Measurements from ENCODE around the gene ABCB11.

Gene ABCB11

DNA sequence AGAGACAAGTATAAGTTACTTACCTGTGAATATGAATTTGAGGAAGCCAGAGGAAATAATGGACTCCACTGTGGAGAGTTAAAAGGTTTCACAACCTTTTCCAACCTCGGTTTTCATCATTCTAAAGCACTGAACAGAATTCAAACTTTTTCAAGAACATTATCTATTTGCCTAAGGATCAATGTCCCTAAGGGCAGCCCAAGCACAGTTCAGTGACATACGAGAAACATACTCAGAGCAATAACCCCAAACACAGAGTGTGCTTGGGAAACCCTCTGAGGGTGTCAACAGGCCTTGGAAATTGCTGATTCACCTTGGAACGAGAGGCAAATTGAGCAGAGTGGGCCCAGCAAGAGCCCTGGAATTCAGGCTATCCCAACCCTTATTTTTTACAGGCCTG is at the start of gene ABCB11:
Gene ABCB11, minus strand, starts transcription at position 123 of the 400 bp plus-strand sequence. CDS start 13,199 bp downstream, outside the sequence.
- Histone ChIP-seq H3K9me3 (ENCODE audit: control insufficient read depth in 2 of 2, low read length in 2 of 2) (no peaks in the 10 kb centered on the region), H3K9ac (ENCODE audit: low read depth in 1 of 2, low read length in 2 of 2) (no peak within 1 kb of the TSS), H3K4me3 (ENCODE audit: low read length in 2 of 2) (no peak within 1 kb of the TSS), H3K36me3 (ENCODE audit: control insufficient read depth in 2 of 2, insufficient read depth in 2 of 2, low read length in 2 of 2) (no peaks in the 10 kb centered on the region), H3K4me1 (ENCODE audit: control insufficient read depth in 2 of 2, insufficient read depth in 2 of 2, low read length in 2 of 2) (peaks cover 0 to 10% of the 10 kb centered on the region in 2 donors), H3K27ac (ENCODE audit: low read depth in 2 of 2, low read length in 2 of 2) (no peak within 1 kb of the TSS), H3K27me3 (ENCODE audit: control insufficient read depth in 2 of 2, insufficient read depth in 2 of 2, low read length in 2 of 2) (no peaks in the 10 kb centered on the region)

DNA sequence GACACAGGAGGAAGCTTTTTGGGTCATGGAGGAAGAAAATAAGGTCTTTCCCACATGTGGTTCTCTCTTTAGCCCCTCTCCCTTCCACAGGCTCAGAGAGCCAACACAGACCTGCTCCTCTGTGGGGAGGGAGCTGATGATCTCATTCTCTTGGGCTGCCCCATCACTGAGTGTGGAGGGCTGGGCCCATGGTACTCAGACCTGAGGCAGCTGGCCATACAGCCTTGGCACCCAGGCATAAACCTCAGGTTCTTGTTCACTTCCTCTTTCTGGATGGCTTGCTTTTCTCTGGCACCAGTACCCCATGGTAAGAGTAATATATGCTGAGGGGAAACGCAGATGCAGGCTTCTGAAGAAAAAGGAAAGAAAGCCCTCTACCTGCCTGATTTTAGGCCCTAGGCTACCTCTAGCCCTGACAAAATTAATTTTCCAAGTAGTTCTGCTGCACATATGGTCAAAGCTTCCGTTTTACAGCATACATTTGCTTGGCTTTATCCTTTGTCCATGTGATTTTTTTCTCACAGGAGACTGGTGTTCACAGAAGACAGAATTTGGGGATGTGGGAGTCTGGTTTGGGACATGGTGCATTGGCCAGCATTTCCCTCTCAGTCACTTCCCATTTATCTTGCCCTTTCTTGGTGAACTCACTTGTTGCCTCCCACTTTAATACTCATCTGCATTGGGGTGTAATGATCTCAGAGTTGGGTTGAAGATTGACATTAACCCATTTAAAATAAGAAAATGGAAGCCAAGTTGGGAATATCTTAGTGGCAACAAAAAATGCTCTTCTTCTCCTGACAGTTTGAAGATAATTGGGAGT is 49.3 kb upstream of the ABCB11 start:
- Histone ChIP-seq H3K9me3 (ENCODE audit: control insufficient read depth in 2 of 2, low read length in 2 of 2) (no peaks in the 10 kb centered on the region), H3K4me3 (ENCODE audit: low read length in 2 of 2) (no peak overlapping the region), H3K4me1 (ENCODE audit: control insufficient read depth in 2 of 2, insufficient read depth in 2 of 2, low read length in 2 of 2) (peaks cover 0 to 2% of the 10 kb centered on the region in 2 donors), H3K9ac (ENCODE audit: low read depth in 1 of 2, low read length in 2 of 2) (no peak overlapping the region), H3K36me3 (ENCODE audit: control insufficient read depth in 2 of 2, insufficient read depth in 2 of 2, low read length in 2 of 2) (no peaks in the 10 kb centered on the region), H3K27me3 (ENCODE audit: control insufficient read depth in 2 of 2, insufficient read depth in 2 of 2, low read length in 2 of 2) (no peaks in the 10 kb centered on the region), H3K27ac (ENCODE audit: low read depth in 2 of 2, low read length in 2 of 2) (no peak overlapping the region)

DNA sequence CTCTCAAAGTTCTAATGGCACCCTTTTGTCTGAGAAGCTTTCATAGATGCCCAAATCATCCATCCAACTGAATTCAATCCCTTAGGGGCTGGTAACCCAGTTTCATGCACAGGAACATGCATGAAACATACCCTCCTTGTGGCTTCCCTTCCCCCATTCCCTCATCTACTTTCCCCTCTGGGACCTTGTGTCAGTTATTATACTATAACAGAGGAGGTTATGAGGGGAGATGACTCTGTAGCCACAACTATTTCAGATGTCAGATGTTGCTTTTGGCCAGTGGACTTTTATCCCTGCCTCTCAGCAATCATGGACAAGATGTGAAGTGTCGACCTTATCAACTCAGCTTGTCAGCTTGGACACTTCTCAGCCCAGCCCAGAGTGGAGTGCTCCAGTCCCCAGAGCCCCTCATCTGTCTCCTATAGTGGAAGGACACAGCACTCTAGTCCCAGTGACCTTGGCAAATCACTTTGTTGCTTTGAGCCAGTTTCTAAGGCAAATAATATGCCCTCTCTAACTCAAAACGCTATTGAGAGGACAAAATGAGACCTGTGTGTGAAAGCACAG is 46.6 kb upstream of the ABCB11 start:
- Histone ChIP-seq H3K27ac (ENCODE audit: low read depth in 2 of 2, low read length in 2 of 2) (no peak overlapping the region), H3K4me3 (ENCODE audit: low read length in 2 of 2) (no peak overlapping the region), H3K36me3 (ENCODE audit: control insufficient read depth in 2 of 2, insufficient read depth in 2 of 2, low read length in 2 of 2) (no peaks in the 10 kb centered on the region), H3K9me3 (ENCODE audit: control insufficient read depth in 2 of 2, low read length in 2 of 2) (no peaks in the 10 kb centered on the region), H3K4me1 (ENCODE audit: control insufficient read depth in 2 of 2, insufficient read depth in 2 of 2, low read length in 2 of 2) (peaks cover 2 to 3% of the 10 kb centered on the region in 2 donors), H3K27me3 (ENCODE audit: control insufficient read depth in 2 of 2, insufficient read depth in 2 of 2, low read length in 2 of 2) (no peaks in the 10 kb centered on the region), H3K9ac (ENCODE audit: low read depth in 1 of 2, low read length in 2 of 2) (no peak overlapping the region)

DNA sequence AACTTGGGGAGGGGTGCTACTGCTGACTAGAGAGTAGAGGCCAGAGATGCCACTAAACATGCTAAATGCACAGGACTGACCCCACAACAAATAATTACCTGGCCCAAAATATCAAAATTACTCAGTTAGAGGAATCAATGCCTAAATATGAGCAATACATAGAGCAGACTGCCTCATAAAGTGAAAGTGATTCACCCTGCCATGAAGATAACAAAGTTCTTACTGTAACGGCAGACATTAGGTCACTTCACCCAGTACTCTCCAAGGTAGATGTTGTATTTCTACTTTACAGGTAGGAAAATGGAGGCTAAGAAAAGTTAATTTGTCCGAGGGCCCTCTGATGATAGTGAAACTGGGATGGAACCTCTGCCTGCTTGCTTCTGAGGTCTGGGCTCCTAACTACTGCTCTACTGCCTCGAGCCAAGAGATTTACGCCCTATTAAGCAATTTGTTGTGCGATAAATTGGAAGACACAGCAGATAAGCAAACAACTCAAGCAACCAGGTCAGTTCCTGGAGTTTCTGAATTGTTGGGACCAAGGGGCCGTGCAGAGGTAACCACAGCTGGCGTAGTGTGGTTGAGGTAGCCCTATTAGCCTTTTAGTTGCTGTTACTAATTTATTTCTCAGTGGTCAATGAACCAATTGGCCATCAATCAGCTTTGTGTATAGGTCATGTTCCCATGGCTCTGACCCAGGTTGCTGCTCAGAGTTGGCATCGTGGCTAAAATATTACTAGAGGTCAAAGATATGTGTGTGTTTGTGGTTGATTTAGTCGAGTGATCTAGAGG is 43.0 kb upstream of the ABCB11 start:
- Histone ChIP-seq H3K4me3 (ENCODE audit: low read length in 2 of 2) (no peak overlapping the region), H3K4me1 (ENCODE audit: control insufficient read depth in 2 of 2, insufficient read depth in 2 of 2, low read length in 2 of 2) (peaks cover 0 to 5% of the 10 kb centered on the region in 2 donors), H3K36me3 (ENCODE audit: control insufficient read depth in 2 of 2, insufficient read depth in 2 of 2, low read length in 2 of 2) (no peaks in the 10 kb centered on the region), H3K27ac (ENCODE audit: low read depth in 2 of 2, low read length in 2 of 2) (peak overlapping the region; percentile 26 to 44), H3K9me3 (ENCODE audit: control insufficient read depth in 2 of 2, low read length in 2 of 2) (no peaks in the 10 kb centered on the region), H3K27me3 (ENCODE audit: control insufficient read depth in 2 of 2, insufficient read depth in 2 of 2, low read length in 2 of 2) (no peaks in the 10 kb centered on the region), H3K9ac (ENCODE audit: low read depth in 1 of 2, low read length in 2 of 2) (no peak overlapping the region)

DNA sequence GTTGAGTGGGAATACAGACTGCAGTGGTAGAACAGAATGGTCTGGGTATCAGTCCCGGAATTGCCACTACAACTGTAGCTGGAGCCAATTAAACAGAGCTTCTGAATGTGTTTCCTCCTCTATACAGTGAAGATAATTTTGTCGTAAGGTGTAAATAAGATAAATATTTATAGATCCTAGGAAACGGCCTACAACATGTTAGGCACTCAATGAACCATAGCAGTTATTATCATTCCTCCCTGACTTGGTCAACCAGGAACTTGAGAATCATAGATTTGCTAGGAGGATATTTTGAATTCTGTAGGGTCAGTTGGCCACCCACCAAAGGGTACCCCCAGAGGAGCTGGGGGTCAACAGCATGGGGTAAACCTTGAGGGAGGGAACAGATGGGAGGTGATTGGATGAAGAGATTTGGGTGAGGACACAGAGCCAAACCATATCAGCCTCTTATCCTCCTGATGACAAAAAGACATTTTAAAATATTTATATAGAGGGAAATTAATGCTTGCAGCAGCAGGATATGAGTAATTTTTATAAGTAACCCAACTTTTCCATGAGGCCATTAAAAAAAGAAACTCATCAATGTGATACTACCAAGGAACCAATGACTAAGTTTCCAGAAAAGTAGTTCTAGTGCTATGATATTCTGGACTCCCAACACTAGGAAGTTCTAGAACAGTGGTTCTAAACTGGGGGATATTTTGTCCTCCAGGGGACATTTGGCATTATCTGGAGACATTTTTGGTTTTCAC is 42.3 kb upstream of the ABCB11 start:
- Histone ChIP-seq H3K9ac (ENCODE audit: low read depth in 1 of 2, low read length in 2 of 2) (no peak overlapping the region), H3K27me3 (ENCODE audit: control insufficient read depth in 2 of 2, insufficient read depth in 2 of 2, low read length in 2 of 2) (no peaks in the 10 kb centered on the region), H3K4me1 (ENCODE audit: control insufficient read depth in 2 of 2, insufficient read depth in 2 of 2, low read length in 2 of 2) (peaks cover 6 to 8% of the 10 kb centered on the region in 2 donors), H3K9me3 (ENCODE audit: control insufficient read depth in 2 of 2, low read length in 2 of 2) (no peaks in the 10 kb centered on the region), H3K27ac (ENCODE audit: low read depth in 2 of 2, low read length in 2 of 2) (peak overlapping the region; percentile 16 to 26), H3K36me3 (ENCODE audit: control insufficient read depth in 2 of 2, insufficient read depth in 2 of 2, low read length in 2 of 2) (no peaks in the 10 kb centered on the region), H3K4me3 (ENCODE audit: low read length in 2 of 2) (no peak overlapping the region)

DNA sequence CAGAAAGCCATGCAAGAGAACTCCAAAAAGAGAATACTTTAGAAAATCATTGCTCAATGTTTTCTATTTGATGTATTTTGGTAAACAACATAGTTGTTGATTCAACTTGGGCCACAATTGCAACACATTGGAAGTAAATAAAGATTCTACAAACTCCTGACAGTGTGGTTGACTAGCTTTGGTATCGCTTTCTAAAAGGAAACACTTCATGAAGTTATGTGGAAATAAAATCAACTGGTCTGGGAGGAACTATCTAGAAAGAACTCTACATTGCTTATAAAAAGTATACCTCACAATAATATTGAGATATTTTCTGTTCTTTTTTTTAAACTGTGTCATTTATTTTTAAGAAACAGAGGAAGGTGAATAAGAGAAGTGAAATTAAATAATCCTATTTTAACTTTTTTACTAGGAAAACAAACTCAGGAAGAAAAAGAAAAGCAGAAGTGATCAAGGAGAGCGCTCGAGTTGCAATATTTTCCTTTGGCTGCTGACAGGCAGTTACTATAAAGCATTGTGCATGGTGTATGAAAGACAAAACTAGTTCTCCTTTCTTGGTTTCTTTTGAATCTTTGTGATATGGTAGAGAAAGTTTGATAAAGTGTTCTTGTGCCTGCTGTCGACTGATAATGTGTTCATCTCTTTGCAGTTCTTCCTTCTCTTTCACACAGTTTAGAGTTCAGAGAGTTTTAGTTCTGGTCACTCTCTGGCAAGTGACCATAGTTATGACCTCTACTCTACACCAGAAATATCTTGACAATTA is 41.2 kb upstream of the ABCB11 start:
- Histone ChIP-seq H3K9me3 (ENCODE audit: control insufficient read depth in 2 of 2, low read length in 2 of 2) (no peaks in the 10 kb centered on the region), H3K36me3 (ENCODE audit: control insufficient read depth in 2 of 2, insufficient read depth in 2 of 2, low read length in 2 of 2) (no peaks in the 10 kb centered on the region), H3K4me3 (ENCODE audit: low read length in 2 of 2) (no peak overlapping the region), H3K4me1 (ENCODE audit: control insufficient read depth in 2 of 2, insufficient read depth in 2 of 2, low read length in 2 of 2) (peaks cover 6 to 13% of the 10 kb centered on the region in 2 donors), H3K9ac (ENCODE audit: low read depth in 1 of 2, low read length in 2 of 2) (no peak overlapping the region), H3K27me3 (ENCODE audit: control insufficient read depth in 2 of 2, insufficient read depth in 2 of 2, low read length in 2 of 2) (no peaks in the 10 kb centered on the region), H3K27ac (ENCODE audit: low read depth in 2 of 2, low read length in 2 of 2) (peak overlapping the region in 1 of 2 donors; percentile 23)

DNA sequence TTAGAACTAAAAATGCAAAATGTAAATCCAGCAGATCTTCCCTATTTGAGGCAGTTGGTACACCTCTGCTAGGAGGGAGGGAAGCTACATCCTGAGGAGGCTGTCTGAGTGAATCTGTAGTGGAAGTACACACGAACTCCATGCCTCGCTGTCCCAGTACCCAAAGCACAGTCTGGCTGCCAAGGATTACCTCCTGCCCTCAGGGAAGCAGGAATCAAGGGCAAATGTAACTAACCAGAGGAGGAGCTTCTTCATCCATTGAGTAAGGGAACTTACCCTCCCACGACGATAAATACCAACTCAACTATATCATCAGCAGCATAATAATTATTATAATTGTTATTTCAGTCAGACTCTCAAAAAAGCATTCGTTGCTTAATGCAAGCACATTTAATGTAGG is 40.3 kb upstream of the ABCB11 start:
- no peaks in the 10 kb centered on the region for H3K9me3 ChIP-seq (ENCODE audit: control insufficient read depth in 2 of 2, low read length in 2 of 2)
- no peaks in the 10 kb centered on the region for H3K27me3 ChIP-seq (ENCODE audit: control insufficient read depth in 2 of 2, insufficient read depth in 2 of 2, low read length in 2 of 2)
- H3K9ac ChIP-seq (ENCODE audit: low read depth in 1 of 2, low read length in 2 of 2), result no peak overlapping the region
- H3K4me1 ChIP-seq (ENCODE audit: control insufficient read depth in 2 of 2, insufficient read depth in 2 of 2, low read length in 2 of 2), result peaks cover 14 to 19% of the 10 kb centered on the region in 2 donors
- no peaks in the 10 kb centered on the region for H3K36me3 ChIP-seq (ENCODE audit: control insufficient read depth in 2 of 2, insufficient read depth in 2 of 2, low read length in 2 of 2)
- H3K27ac ChIP-seq (ENCODE audit: low read depth in 2 of 2, low read length in 2 of 2), result peak overlapping the region in 1 of 2 donors; percentile 11
- peak overlapping the region; percentile 3 to 39 for H3K4me3 ChIP-seq (ENCODE audit: low read length in 2 of 2)

DNA sequence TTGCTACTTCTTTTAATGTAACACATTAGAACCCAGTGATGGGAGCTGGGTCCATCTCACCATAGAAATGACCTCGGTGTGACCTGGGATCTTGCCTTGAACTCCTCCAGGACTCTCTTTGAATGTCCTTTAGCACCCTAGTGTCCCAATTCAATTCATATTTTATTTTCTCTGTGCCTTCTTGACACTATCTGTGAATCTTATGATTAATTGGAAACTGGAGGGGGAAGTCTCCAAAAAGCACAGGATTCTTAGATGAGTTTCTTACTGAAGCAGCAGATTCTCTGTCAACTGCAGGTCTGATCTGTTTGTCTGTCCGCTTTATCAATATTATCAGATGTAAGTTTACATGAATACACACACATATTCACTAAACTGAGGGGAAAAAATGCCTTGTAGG is 38.7 kb upstream of the ABCB11 start:
- Histone ChIP-seq H3K9me3 (ENCODE audit: control insufficient read depth in 2 of 2, low read length in 2 of 2) (no peaks in the 10 kb centered on the region), H3K36me3 (ENCODE audit: control insufficient read depth in 2 of 2, insufficient read depth in 2 of 2, low read length in 2 of 2) (no peaks in the 10 kb centered on the region), H3K9ac (ENCODE audit: low read depth in 1 of 2, low read length in 2 of 2) (peak overlapping the region in 1 of 2 donors; percentile 55), H3K27ac (ENCODE audit: low read depth in 2 of 2, low read length in 2 of 2) (peak overlapping the region; percentile 59 to 68), H3K27me3 (ENCODE audit: control insufficient read depth in 2 of 2, insufficient read depth in 2 of 2, low read length in 2 of 2) (no peaks in the 10 kb centered on the region), H3K4me3 (ENCODE audit: low read length in 2 of 2) (peak overlapping the region; percentile 51 to 63), H3K4me1 (ENCODE audit: control insufficient read depth in 2 of 2, insufficient read depth in 2 of 2, low read length in 2 of 2) (peaks cover 14 to 29% of the 10 kb centered on the region in 2 donors)

DNA sequence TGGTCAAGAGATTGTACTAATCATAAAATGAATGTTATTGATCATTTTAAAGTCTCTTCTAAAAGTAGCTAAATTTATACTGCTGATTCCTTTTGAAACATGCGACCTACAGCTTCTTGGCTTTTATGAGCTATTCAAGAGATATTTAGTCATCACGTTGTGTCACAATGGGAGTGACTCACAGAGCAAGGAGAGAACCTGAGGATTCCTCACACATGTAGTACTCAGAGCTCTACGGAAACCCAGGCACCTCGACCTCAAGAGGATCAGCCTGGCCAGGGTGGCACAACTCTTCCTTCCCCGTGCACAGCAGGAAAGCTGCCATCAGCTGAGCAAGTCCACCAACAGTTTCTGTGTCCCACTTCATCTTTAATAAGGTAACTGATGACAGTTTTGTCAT is 38.2 kb upstream of the ABCB11 start, which contains the start of gene DHRS9:
Gene DHRS9, plus strand, starts transcription at position 223 of the 400 bp plus-strand sequence. CDS start 12,019 bp downstream, outside the sequence.
- H3K4me3 ChIP-seq (ENCODE audit: low read length in 2 of 2), result peak within 1 kb of the TSS; percentile 51 to 63
- H3K27ac ChIP-seq (ENCODE audit: low read depth in 2 of 2, low read length in 2 of 2), result peak within 1 kb of the TSS; percentile 85 to 86

More for the DNA sequence above, 38.2 kb upstream of the ABCB11 start, which contains the start of gene DHRS9:
- no peaks in the 10 kb centered on the region for H3K9me3 ChIP-seq (ENCODE audit: control insufficient read depth in 2 of 2, low read length in 2 of 2)
- no peaks in the 10 kb centered on the region for H3K36me3 ChIP-seq (ENCODE audit: control insufficient read depth in 2 of 2, insufficient read depth in 2 of 2, low read length in 2 of 2)
- H3K9ac ChIP-seq (ENCODE audit: low read depth in 1 of 2, low read length in 2 of 2), result peak within 1 kb of the TSS in 1 of 2 donors; percentile 55
- H3K27me3 ChIP-seq (ENCODE audit: control insufficient read depth in 2 of 2, insufficient read depth in 2 of 2, low read length in 2 of 2), result no peaks in the 10 kb centered on the region
- H3K4me1 ChIP-seq (ENCODE audit: control insufficient read depth in 2 of 2, insufficient read depth in 2 of 2, low read length in 2 of 2), result peaks cover 14 to 29% of the 10 kb centered on the region in 2 donors
